Peyer's patch (tissue), 4 donors: Measurements from ENCODE around the gene BLM.

ENCODE experiments used
- POLR2A ChIP-seq, 2 donors: fragments of 450-650 bp; IDR thresholded peaks; one replicate each; pipeline ENCODE4 v1.5.1; 2017; ENCODE audit warnings: antibody characterized with exemption in 2 of 2, mild to moderate bottlenecking in 2 of 2, moderate library complexity in 2 of 2
- TF ChIP-seq, protein P1 (sequence below), 6 experiments: fragments of 450-650 bp in 4 of 6; fragments of 200-600 bp in 2 of 6; sonication (generic) in 1 of 6; IDR thresholded peaks; one replicate each; pipeline ENCODE4 v1.5.1; 2017 to 2019; ENCODE audit warnings: antibody characterized with exemption in 6 of 6, mild to moderate bottlenecking in 3 of 6, moderate library complexity in 1 of 6

DNA sequence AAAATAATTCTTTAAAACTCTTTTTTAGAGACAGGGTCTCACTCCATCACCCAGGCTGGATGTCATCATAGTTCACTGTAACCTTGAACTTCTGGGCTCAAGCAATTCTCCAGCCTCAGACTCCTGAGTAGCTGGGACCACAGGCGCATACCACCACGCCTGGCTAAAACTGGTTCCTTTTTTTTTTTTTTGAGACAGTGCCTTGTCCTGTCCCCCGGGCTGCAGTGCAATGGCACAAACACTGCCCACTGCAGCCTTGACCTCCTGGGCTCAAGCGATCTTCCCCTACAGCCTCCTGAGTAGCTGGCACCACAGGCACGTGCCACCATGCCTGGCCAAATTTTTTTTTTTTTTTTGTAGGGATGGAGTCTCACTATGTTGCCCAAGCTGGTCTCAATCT, 127.5 kb downstream of the BLM start:
- TF ChIP-seq, protein P1, sequence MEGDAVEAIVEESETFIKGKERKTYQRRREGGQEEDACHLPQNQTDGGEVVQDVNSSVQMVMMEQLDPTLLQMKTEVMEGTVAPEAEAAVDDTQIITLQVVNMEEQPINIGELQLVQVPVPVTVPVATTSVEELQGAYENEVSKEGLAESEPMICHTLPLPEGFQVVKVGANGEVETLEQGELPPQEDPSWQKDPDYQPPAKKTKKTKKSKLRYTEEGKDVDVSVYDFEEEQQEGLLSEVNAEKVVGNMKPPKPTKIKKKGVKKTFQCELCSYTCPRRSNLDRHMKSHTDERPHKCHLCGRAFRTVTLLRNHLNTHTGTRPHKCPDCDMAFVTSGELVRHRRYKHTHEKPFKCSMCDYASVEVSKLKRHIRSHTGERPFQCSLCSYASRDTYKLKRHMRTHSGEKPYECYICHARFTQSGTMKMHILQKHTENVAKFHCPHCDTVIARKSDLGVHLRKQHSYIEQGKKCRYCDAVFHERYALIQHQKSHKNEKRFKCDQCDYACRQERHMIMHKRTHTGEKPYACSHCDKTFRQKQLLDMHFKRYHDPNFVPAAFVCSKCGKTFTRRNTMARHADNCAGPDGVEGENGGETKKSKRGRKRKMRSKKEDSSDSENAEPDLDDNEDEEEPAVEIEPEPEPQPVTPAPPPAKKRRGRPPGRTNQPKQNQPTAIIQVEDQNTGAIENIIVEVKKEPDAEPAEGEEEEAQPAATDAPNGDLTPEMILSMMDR (IDR thresholded peaks at IDR 0.05) = no peak
- TF ChIP-seq POLR2A (IDR thresholded peaks at IDR 0.05) = no peak
